ENCODE data around the gene NOX1.
"Not testable (repeated sequence)": the region's sequence is repeated elsewhere in the genome, so short reads cannot be mapped to it uniquely, and the experiment has no call there.

DNA sequence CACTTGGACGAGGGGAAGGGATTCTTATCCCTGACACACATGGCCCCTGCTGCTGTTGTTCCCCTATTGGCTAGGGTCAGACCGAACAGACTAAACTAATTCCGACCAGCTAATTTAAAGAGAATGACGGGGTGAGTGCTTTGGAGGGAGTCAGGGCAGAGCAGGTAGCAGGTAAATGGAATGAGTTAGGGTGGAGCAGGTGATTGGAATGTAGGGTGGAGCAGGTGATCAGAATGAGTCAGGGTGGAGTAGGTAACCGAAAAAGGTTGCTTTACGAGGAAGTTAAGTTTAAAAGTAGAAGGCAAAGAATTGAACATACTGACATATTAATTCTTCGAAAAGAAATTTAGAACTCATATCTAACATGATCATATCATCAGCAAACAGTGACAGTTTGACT, 65.9 kb downstream of the NOX1 start:
- TF ChIP-seq POLR2AphosphoS5 (IDR thresholded peaks at IDR 0.05; ENCODE audit: borderline replicate concordance, low read depth, low read length); EZH2 (IDR thresholded peaks at IDR 0.05); FOXP2 (optimal IDR thresholded peaks at IDR 0.05; ENCODE audit: control extremely low read depth, extremely low read length, insufficient read depth): not testable (repeated sequence)
